ENCODE data around the gene MRPS2.

DNA sequence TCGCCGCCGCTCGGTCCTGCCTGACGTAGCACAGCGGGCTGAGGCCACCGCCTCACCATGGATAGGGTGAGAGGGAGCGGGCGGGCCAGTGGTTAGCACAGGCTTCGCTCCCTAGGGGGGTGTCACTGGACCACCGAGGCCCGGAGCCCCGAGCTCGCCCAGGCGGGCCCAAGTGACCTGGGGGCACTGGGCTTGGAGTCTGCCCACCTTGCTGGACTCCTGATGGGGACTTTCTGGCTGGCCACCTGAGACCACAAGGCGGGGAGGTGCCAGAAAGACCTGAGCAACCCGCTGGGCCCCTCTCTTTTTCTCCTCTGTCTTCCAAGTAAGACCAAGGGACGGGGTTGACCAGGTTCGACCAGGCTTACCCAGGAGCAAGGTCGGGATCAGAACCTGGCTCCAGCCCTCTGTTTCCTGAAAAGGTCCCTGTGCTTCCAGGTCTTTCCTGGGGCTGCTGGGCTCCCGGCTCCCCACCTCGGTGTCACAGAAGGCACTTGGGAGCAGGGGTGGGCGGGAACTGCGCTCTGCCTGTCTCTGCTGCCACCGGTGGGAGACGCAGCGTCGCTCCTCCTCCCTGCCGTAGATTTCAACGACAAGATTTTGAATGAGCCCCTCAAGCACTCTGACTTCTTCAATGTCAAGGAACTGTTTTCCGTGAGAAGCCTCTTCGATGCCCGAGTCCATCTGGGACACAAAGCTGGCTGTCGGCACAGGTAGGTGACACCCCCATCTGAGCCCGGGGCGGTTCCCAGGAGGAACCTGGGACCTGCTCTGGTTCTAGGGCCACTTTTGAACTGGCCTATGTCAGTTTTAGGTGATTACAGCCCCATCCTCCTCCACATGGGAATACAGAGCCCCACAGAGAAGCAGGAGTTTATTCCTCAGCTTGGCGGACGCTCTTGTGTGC lies 1.0 kb downstream of the MRPS2 start:
- TF ChIP-seq POLR2A (IDR thresholded peaks at IDR 0.05) (no peak), EP300 (IDR thresholded peaks at IDR 0.05) (no peak), POLR2AphosphoS5 (IDR thresholded peaks at IDR 0.05) (no peak)
- TF ChIP-seq, protein P1, sequence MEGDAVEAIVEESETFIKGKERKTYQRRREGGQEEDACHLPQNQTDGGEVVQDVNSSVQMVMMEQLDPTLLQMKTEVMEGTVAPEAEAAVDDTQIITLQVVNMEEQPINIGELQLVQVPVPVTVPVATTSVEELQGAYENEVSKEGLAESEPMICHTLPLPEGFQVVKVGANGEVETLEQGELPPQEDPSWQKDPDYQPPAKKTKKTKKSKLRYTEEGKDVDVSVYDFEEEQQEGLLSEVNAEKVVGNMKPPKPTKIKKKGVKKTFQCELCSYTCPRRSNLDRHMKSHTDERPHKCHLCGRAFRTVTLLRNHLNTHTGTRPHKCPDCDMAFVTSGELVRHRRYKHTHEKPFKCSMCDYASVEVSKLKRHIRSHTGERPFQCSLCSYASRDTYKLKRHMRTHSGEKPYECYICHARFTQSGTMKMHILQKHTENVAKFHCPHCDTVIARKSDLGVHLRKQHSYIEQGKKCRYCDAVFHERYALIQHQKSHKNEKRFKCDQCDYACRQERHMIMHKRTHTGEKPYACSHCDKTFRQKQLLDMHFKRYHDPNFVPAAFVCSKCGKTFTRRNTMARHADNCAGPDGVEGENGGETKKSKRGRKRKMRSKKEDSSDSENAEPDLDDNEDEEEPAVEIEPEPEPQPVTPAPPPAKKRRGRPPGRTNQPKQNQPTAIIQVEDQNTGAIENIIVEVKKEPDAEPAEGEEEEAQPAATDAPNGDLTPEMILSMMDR (IDR thresholded peaks at IDR 0.05) = no peak

All from suprapubic skin (tissue), 4 donors.